ENCODE results near the gene NTN1.

DNA sequence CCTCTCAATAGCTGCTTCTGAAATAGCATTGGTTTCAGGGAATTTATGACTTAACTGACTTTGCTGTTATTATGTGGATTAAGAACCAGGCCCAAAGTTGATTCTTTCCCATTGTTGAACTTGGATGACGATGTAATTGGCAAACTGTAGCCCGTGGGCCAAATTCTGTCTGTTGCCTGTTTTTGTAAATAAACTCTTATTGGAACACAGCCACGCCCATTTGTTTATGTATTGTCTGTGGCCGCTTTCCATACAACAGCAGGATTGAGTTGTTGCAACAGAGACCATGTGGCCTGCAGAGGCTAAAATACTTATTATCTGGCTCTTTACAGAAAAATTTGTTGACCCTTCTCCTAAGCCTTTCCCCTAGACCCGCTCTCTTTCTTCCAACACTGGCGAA, 31.6 kb downstream of the NTN1 start:
- TF ChIP-seq, protein P1, sequence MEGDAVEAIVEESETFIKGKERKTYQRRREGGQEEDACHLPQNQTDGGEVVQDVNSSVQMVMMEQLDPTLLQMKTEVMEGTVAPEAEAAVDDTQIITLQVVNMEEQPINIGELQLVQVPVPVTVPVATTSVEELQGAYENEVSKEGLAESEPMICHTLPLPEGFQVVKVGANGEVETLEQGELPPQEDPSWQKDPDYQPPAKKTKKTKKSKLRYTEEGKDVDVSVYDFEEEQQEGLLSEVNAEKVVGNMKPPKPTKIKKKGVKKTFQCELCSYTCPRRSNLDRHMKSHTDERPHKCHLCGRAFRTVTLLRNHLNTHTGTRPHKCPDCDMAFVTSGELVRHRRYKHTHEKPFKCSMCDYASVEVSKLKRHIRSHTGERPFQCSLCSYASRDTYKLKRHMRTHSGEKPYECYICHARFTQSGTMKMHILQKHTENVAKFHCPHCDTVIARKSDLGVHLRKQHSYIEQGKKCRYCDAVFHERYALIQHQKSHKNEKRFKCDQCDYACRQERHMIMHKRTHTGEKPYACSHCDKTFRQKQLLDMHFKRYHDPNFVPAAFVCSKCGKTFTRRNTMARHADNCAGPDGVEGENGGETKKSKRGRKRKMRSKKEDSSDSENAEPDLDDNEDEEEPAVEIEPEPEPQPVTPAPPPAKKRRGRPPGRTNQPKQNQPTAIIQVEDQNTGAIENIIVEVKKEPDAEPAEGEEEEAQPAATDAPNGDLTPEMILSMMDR (IDR thresholded peaks at IDR 0.05): no peak
- TF ChIP-seq POLR2AphosphoS5 (IDR thresholded peaks at IDR 0.05; ENCODE audit: low read depth, low read length): no peak
- TF ChIP-seq SIN3A (IDR thresholded peaks at IDR 0.05; ENCODE audit: borderline replicate concordance, insufficient read depth, low read depth, low read length): no peak
- no peak for TF ChIP-seq REST (IDR thresholded peaks at IDR 0.05; ENCODE audit: insufficient read depth in 1 of 2, low read depth in 2 of 2, low read length in 1 of 2)
- TF ChIP-seq TCF7L2 (IDR thresholded peaks at IDR 0.05; ENCODE audit: low read depth, low read length): no peak
